ENCODE data around the gene VAMP1. TPM values are rescaled to one million over a fixed set of nuclear protein-coding genes. Genes with fewer than 3 reads are reported as not detected.

The VAMP1 gene
- total and polyA plus RNA-seq, 2 of the 13 experiments (the other 11 are each of a cell fraction or from before 2014, with no cell fraction given): 2.5 to 7.4 TPM

DNA sequence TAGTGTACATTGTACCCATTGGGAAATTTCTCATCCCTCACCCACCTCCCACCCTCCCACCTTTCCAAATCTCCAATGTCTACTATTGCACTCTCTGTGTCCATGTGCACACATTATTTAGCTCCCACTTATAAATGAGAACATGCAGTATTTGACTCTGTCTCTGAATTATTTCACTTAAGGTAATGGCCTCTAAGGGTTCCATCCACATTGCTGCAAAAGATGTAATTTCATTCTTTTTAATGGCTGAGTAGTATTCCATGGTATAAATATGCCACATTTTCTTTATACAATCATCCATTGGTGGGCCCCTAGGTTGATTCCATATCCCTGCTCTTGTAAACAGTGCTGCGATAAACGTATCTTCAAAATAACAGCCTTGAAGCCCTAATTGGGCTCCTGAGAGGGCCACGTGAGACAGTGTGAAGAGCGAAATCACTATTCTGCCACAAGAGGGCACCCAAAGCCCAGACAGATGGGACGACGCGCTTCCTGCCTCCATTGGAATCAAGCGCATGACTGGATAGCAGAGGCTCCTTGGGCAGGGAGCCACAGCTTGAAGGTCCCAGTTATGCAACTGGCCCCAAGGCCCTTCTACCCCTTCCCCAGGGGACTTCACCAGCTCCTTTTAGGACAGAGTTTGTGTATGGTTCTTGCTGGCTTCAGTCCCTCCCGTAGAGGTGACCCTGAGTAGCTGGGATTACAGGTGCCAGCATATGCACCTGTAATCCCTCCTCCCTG, 47.0 kb downstream of the VAMP1 start (continued):
- TF ChIP-seq, protein P1, sequence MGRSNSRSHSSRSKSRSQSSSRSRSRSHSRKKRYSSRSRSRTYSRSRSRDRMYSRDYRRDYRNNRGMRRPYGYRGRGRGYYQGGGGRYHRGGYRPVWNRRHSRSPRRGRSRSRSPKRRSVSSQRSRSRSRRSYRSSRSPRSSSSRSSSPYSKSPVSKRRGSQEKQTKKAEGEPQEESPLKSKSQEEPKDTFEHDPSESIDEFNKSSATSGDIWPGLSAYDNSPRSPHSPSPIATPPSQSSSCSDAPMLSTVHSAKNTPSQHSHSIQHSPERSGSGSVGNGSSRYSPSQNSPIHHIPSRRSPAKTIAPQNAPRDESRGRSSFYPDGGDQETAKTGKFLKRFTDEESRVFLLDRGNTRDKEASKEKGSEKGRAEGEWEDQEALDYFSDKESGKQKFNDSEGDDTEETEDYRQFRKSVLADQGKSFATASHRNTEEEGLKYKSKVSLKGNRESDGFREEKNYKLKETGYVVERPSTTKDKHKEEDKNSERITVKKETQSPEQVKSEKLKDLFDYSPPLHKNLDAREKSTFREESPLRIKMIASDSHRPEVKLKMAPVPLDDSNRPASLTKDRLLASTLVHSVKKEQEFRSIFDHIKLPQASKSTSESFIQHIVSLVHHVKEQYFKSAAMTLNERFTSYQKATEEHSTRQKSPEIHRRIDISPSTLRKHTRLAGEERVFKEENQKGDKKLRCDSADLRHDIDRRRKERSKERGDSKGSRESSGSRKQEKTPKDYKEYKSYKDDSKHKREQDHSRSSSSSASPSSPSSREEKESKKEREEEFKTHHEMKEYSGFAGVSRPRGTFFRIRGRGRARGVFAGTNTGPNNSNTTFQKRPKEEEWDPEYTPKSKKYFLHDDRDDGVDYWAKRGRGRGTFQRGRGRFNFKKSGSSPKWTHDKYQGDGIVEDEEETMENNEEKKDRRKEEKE (IDR thresholded peaks at IDR 0.05): no peak
- TF ChIP-seq ZNF850 (CRISPR knock-in tag; conservative IDR thresholded peaks at IDR 0.05) (no peak), ZNF264 (CRISPR knock-in tag; IDR thresholded peaks at IDR 0.05) (no peak), ZNF782 (CRISPR knock-in tag; IDR thresholded peaks at IDR 0.05; ENCODE audit: borderline replicate concordance) (no peak), ZNF343 (CRISPR knock-in tag; IDR thresholded peaks at IDR 0.05) (no peak), ZNF569 (CRISPR knock-in tag; IDR thresholded peaks at IDR 0.05; ENCODE audit: borderline replicate concordance) (no peak), NFE2L1 (CRISPR knock-in tag; IDR thresholded peaks at IDR 0.05; ENCODE audit: borderline replicate concordance) (no peak), ZNF329 (CRISPR knock-in tag; IDR thresholded peaks at IDR 0.05; ENCODE audit: low read depth) (no peak), ELF4 (CRISPR knock-in tag; IDR thresholded peaks at IDR 0.05; ENCODE audit: borderline replicate concordance) (no peak), KLF13 (CRISPR knock-in tag; IDR thresholded peaks at IDR 0.05) (no peak), TEAD3 (CRISPR knock-in tag; optimal IDR thresholded peaks at IDR 0.05; ENCODE audit: borderline replicate concordance) (peak; percentile 50), NR1H2 (CRISPR knock-in tag; IDR thresholded peaks at IDR 0.05; ENCODE audit: borderline replicate concordance, low read depth) (no peak), ZNF552 (CRISPR knock-in tag; IDR thresholded peaks at IDR 0.05; ENCODE audit: borderline replicate concordance) (no peak), MED8 (CRISPR knock-in tag; IDR thresholded peaks at IDR 0.05; ENCODE audit: insufficient replicate concordance) (no peak)
- TF ChIP-seq, protein P2, sequence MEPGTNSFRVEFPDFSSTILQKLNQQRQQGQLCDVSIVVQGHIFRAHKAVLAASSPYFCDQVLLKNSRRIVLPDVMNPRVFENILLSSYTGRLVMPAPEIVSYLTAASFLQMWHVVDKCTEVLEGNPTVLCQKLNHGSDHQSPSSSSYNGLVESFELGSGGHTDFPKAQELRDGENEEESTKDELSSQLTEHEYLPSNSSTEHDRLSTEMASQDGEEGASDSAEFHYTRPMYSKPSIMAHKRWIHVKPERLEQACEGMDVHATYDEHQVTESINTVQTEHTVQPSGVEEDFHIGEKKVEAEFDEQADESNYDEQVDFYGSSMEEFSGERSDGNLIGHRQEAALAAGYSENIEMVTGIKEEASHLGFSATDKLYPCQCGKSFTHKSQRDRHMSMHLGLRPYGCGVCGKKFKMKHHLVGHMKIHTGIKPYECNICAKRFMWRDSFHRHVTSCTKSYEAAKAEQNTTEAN (CRISPR knock-in tag; conservative IDR thresholded peaks at IDR 0.05): no peak
- TF ChIP-seq, protein P3, sequence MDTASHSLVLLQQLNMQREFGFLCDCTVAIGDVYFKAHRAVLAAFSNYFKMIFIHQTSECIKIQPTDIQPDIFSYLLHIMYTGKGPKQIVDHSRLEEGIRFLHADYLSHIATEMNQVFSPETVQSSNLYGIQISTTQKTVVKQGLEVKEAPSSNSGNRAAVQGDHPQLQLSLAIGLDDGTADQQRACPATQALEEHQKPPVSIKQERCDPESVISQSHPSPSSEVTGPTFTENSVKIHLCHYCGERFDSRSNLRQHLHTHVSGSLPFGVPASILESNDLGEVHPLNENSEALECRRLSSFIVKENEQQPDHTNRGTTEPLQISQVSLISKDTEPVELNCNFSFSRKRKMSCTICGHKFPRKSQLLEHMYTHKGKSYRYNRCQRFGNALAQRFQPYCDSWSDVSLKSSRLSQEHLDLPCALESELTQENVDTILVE (CRISPR knock-in tag; IDR thresholded peaks at IDR 0.05): peak; percentile 69; the same call in 1 of the 2 replicates
- TF ChIP-seq, protein P4, sequence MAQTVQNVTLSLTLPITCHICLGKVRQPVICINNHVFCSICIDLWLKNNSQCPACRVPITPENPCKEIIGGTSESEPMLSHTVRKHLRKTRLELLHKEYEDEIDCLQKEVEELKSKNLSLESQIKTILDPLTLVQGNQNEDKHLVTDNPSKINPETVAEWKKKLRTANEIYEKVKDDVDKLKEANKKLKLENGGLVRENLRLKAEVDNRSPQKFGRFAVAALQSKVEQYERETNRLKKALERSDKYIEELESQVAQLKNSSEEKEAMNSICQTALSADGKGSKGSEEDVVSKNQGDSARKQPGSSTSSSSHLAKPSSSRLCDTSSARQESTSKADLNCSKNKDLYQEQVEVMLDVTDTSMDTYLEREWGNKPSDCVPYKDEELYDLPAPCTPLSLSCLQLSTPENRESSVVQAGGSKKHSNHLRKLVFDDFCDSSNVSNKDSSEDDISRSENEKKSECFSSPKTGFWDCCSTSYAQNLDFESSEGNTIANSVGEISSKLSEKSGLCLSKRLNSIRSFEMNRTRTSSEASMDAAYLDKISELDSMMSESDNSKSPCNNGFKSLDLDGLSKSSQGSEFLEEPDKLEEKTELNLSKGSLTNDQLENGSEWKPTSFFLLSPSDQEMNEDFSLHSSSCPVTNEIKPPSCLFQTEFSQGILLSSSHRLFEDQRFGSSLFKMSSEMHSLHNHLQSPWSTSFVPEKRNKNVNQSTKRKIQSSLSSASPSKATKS (CRISPR knock-in tag; IDR thresholded peaks at IDR 0.05): no peak
- TF ChIP-seq, protein P5, sequence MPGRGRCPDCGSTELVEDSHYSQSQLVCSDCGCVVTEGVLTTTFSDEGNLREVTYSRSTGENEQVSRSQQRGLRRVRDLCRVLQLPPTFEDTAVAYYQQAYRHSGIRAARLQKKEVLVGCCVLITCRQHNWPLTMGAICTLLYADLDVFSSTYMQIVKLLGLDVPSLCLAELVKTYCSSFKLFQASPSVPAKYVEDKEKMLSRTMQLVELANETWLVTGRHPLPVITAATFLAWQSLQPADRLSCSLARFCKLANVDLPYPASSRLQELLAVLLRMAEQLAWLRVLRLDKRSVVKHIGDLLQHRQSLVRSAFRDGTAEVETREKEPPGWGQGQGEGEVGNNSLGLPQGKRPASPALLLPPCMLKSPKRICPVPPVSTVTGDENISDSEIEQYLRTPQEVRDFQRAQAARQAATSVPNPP (CRISPR knock-in tag; IDR thresholded peaks at IDR 0.05): no peak
- TF ChIP-seq, protein P6, sequence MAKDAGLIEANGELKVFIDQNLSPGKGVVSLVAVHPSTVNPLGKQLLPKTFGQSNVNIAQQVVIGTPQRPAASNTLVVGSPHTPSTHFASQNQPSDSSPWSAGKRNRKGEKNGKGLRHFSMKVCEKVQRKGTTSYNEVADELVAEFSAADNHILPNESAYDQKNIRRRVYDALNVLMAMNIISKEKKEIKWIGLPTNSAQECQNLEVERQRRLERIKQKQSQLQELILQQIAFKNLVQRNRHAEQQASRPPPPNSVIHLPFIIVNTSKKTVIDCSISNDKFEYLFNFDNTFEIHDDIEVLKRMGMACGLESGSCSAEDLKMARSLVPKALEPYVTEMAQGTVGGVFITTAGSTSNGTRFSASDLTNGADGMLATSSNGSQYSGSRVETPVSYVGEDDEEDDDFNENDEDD (CRISPR knock-in tag; IDR thresholded peaks at IDR 0.05; ENCODE audit: borderline replicate concordance): peak; percentile 79; the same call in 1 of the 2 replicates
